Suprapubic skin (tissue), 4 donors: ENCODE results near the gene SLC6A20. TPM values are rescaled to one million over a fixed set of nuclear protein-coding genes. Genes with fewer than 3 reads are reported as not detected.

Experiments
- DNase-seq, 2 donors: peaks; one replicate each; pipeline ENCODE4 v3.0.0-alpha.2; 2019; ENCODE audit warnings: low spot score in 2 of 2
- H3K27ac ChIP-seq: fragments of 200-600 bp; sonication (generic); one replicate; pipeline ENCODE4 v1.5.1; 2019
- H3K27me3 ChIP-seq: fragments of 200-600 bp; sonication (generic); one replicate; pipeline ENCODE4 v1.5.1; 2019
- H3K36me3 ChIP-seq: fragments of 200-600 bp; sonication (generic); one replicate; pipeline ENCODE4 v1.5.1; 2019
- H3K4me1 ChIP-seq: fragments of 200-600 bp; sonication (generic); one replicate; pipeline ENCODE4 v1.5.1; 2019
- H3K4me3 ChIP-seq: fragments of 200-600 bp; sonication (generic); one replicate; pipeline ENCODE4 v1.5.1; 2019; ENCODE audit warnings: mild to moderate bottlenecking
- H3K9me3 ChIP-seq: fragments of 200-600 bp; sonication (generic); one replicate; pipeline ENCODE4 v1.5.1; 2019
- EP300 ChIP-seq: sonication (generic); formaldehyde crosslinking; IDR thresholded peaks from one replicate; pipeline ENCODE4 v1.6.1; 2017; ENCODE audit warnings: antibody characterized with exemption
- POLR2A ChIP-seq, 2 donors: fragments of 450-650 bp; IDR thresholded peaks; one replicate each; pipeline ENCODE4 v1.6.1; 2017; ENCODE audit warnings: antibody characterized with exemption in 2 of 2, mild to moderate bottlenecking in 2 of 2, moderate library complexity in 2 of 2
- POLR2AphosphoS5 ChIP-seq, 3 donors: sonication (generic); formaldehyde crosslinking; IDR thresholded peaks; one replicate each; pipeline ENCODE4 v1.6.1; 2017; ENCODE audit warnings: antibody characterized with exemption in 3 of 3
- WGBS: methylation state at CpG from one replicate; pipeline ENCODE4 v1.1.5; 2018; 5-methylcytosine and 5-hydroxymethylcytosine counted together
- total RNA-seq, 4 donors: library from RNA; depleted of rRNA; stranded (reverse); fragments of >200 nt; gene quantifications; one replicate each; pipeline ENCODE4 v1.1.0, GENCODE V29; 2016
- TF ChIP-seq, protein P1 (sequence below), 2 donors: fragments of 200-600 bp in 1 of 2; fragments of 450-650 bp in 1 of 2; sonication (generic) in 1 of 2; IDR thresholded peaks; one replicate each; pipeline ENCODE4 v1.5.1; 2016 to 2019; ENCODE audit warnings: antibody characterized with exemption in 2 of 2, mild to moderate bottlenecking in 1 of 2, moderate library complexity in 1 of 2

SLC6A20 gene
- total RNA-seq, 4 donors from 2014 or later, result 0.42 TPM; not detected in 3

DNA sequence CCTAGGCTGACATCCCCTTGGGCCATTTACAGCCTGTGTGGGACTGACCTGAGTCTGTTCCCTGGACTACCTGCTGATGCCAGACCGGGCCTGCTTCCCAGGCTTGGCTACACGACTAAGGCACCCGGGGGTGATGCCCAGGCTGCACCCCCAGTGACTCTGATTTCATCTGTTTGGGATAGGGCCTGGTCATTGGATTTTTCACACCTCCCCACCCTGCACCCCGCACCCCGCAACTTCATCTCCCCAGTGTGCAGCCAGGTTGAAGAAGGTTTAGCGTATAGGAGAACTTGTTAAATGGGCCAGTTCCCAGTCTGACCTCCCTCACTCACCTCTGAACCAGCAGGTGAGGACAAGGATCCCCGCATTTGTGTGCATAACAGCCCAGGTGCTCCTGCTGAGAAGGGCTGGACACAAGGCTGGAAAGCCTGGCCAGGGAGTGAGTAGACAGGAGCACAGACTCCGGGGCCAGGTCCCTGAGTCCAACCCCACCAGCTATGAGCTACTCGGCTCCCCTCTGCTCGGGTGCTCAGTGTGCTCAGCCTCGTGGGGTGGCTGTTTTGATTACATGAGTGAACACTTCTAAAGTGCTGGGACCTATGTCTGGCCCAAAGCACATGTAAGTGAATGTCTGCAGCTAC is 18.5 kb downstream of the SLC6A20 start:
- Histone ChIP-seq H3K27ac (no peak overlapping the region), H3K4me1 (no peaks in the 10 kb centered on the region), H3K9me3 (no peaks in the 10 kb centered on the region), H3K27me3 (no peaks in the 10 kb centered on the region), H3K36me3 (no peaks in the 10 kb centered on the region), H3K4me3 (no peak overlapping the region)
- DNase-seq, result peak in 1 of 2 donors; percentile 53
- WGBS, result 92% methylated on average over 7 of the region's 11 CpGs
- TF ChIP-seq, protein P1, sequence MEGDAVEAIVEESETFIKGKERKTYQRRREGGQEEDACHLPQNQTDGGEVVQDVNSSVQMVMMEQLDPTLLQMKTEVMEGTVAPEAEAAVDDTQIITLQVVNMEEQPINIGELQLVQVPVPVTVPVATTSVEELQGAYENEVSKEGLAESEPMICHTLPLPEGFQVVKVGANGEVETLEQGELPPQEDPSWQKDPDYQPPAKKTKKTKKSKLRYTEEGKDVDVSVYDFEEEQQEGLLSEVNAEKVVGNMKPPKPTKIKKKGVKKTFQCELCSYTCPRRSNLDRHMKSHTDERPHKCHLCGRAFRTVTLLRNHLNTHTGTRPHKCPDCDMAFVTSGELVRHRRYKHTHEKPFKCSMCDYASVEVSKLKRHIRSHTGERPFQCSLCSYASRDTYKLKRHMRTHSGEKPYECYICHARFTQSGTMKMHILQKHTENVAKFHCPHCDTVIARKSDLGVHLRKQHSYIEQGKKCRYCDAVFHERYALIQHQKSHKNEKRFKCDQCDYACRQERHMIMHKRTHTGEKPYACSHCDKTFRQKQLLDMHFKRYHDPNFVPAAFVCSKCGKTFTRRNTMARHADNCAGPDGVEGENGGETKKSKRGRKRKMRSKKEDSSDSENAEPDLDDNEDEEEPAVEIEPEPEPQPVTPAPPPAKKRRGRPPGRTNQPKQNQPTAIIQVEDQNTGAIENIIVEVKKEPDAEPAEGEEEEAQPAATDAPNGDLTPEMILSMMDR (IDR thresholded peaks at IDR 0.05), result no peak
- TF ChIP-seq POLR2A (IDR thresholded peaks at IDR 0.05) (no peak), POLR2AphosphoS5 (IDR thresholded peaks at IDR 0.05) (no peak), EP300 (no peak)

DNA sequence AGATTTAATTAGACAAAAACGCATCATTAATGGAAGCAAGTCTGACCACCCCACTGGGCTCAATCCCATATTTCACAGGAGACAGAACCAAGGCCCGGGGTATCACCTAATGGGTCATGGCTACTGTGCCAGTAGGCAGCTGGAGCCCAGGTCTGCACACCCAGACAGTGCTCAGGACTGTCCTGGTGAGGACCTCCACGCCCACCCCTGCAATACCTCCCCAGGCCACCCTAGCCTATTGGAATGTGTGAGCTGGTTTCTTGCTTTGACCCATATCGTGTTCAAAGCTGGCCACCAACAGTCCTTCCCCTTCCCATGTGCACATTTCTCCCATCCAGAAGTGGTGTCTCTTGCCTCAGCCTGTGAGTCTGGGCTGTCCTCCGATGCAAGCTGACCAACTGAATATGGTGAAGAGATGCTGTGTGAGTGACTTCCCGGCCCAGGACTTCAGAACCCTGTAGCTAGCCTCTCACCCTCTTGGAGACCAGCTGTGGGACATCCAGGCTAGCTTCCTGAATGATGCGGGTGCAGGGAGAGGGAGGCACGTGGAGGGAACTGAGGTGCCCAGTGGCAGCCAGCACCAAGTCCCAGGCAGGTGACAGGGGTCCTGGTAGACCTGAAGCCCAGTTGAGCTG is 19.1 kb downstream of the SLC6A20 start:
- Histone ChIP-seq H3K9me3 (no peaks in the 10 kb centered on the region), H3K27ac (no peak overlapping the region), H3K4me1 (no peaks in the 10 kb centered on the region), H3K36me3 (no peaks in the 10 kb centered on the region), H3K4me3 (no peak overlapping the region), H3K27me3 (no peaks in the 10 kb centered on the region)
- WGBS, result 89% methylated on average over 5 of the region's 8 CpGs
- DNase-seq, result peak in 1 of 2 donors; percentile 50
- TF ChIP-seq POLR2A (IDR thresholded peaks at IDR 0.05), result no peak

DNA sequence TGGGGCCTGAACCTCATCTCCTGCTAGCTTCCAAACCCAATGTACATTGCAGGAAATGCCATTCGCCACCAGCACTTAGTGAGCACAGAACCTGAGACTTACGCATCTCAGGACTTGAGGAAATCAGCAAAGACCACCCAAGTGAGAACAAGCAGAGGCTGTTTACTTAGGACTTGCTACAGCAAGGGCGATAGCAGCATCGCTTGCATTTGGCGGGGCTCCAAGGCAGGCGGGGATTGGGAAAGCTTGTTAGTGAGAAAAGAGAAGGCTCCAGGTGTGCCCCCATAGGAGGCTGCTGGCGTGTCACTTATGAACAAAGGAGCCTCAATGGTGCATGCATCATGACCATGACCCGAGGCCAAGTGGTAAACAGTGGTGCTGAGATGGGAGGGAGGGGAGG is 19.7 kb downstream of the SLC6A20 start:
- Histone ChIP-seq H3K27me3 (no peaks in the 10 kb centered on the region), H3K9me3 (no peaks in the 10 kb centered on the region), H3K4me1 (no peaks in the 10 kb centered on the region), H3K4me3 (no peak overlapping the region), H3K36me3 (no peaks in the 10 kb centered on the region), H3K27ac (no peak overlapping the region)
- 81% methylated on average over 8 of the region's 8 CpGs for WGBS
- DNase-seq, result peak in 1 of 2 donors; percentile 74
- TF ChIP-seq POLR2AphosphoS5 (IDR thresholded peaks at IDR 0.05), result no peak
- TF ChIP-seq, protein P1 (IDR thresholded peaks at IDR 0.05), result no peak

DNA sequence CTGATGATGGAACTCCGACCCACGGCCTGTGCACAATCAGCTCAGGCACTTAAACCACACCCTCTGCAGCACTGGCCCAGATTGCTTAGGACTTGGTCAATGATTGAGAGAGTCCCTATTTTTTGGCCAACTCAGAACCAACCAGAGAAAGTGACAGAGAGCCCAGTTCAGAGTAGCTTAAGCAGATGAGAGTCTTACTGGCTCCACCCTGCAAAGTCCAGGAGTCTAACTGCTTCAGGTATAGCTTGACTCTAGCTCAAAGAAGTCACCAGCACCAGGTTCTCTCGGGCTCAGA is 20.1 kb downstream of the SLC6A20 start:
- WGBS, result 93% methylated on average over 3 of the region's 3 CpGs
- no peak for DNase-seq
- no peak overlapping the region for H3K27ac ChIP-seq
- no peaks in the 10 kb centered on the region for H3K4me1 ChIP-seq
- TF ChIP-seq POLR2A (IDR thresholded peaks at IDR 0.05) (no peak), POLR2AphosphoS5 (IDR thresholded peaks at IDR 0.05) (no peak), EP300 (no peak)
- TF ChIP-seq, protein P1 (IDR thresholded peaks at IDR 0.05), result no peak
- H3K27me3 ChIP-seq, result no peaks in the 10 kb centered on the region
- no peak overlapping the region for H3K4me3 ChIP-seq
- H3K9me3 ChIP-seq, result no peaks in the 10 kb centered on the region
- H3K36me3 ChIP-seq, result no peaks in the 10 kb centered on the region

DNA sequence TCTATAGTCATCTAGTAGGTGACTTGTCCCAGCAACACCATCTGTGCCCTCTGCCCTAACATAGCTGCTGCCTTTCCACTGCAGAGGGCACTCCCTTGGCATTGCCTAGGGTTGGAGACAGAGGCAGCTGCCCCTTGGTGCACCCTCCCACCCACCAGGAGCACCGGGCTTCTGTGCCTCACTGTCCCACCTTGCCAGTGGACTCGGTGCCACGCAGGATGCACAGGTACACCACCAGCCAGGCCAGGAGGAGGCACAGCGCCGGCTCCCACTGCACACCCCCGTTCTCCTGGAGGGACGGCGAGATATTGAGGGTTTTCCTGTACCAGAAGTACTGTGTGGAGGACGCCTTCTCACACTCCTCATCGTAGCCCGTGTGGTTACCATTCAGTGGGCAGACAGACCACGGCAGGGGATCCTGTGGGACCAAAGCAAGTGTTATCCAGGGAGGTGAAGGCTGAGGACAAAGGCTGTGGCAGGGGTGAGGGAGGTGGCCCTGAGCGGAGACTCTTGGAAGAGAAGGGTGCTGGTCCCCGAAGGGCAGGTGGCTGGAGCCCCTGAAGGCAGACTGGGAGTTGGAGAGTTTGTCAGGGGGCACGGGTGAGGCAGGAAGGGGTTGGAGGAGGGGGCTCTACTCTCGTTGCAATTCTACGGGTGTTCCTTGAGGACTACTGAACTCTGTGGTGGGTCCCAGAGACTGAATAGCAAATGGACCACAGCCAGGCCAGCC is 20.6 kb downstream of the SLC6A20 start:
- H3K27me3 ChIP-seq, result no peaks in the 10 kb centered on the region
- H3K4me3 ChIP-seq, result no peak overlapping the region
- no peak overlapping the region for H3K27ac ChIP-seq
- no peaks in the 10 kb centered on the region for H3K9me3 ChIP-seq
- WGBS, result 93% methylated on average over 14 of the region's 17 CpGs
- no peak for TF ChIP-seq POLR2A (IDR thresholded peaks at IDR 0.05)
- peak in 1 of 2 donors; percentile 71 for DNase-seq
- H3K4me1 ChIP-seq, result no peaks in the 10 kb centered on the region
- no peaks in the 10 kb centered on the region for H3K36me3 ChIP-seq
